Peyer's patch (tissue), 4 donors: ENCODE data around the gene RPTOR.

ENCODE experiments used
- CTCF ChIP-seq, 6 experiments: fragments of 450-650 bp in 4 of 6; fragments of 200-600 bp in 2 of 6; sonication (generic) in 1 of 6; IDR thresholded peaks; one replicate each; pipeline ENCODE4 v1.5.1; 2017 to 2019; ENCODE audit warnings: antibody characterized with exemption in 6 of 6, mild to moderate bottlenecking in 3 of 6, moderate library complexity in 1 of 6
- POLR2A ChIP-seq, 2 donors: fragments of 450-650 bp; IDR thresholded peaks; one replicate each; pipeline ENCODE4 v1.5.1; 2017; ENCODE audit warnings: antibody characterized with exemption in 2 of 2, mild to moderate bottlenecking in 2 of 2, moderate library complexity in 2 of 2

- TF ChIP-seq CTCF (IDR thresholded peaks at IDR 0.05) = no peak
- TF ChIP-seq POLR2A (IDR thresholded peaks at IDR 0.05) = no peak
Measured at GRCh38 chr17:80772906-80773242, 228.2 kb downstream of the RPTOR start.
